Measurements from ENCODE around the gene WEE2. TPM values are rescaled to one million over a fixed set of nuclear protein-coding genes. Genes with fewer than 3 reads are reported as not detected.
"Not testable (repeated sequence)": the region's sequence is repeated elsewhere in the genome, so short reads cannot be mapped to it uniquely, and the experiment has no call there.

Gene WEE2
- total and polyA plus RNA-seq, 8 donors: 0.23 to 0.64 (median 0.44) TPM; not detected in 2

DNA sequence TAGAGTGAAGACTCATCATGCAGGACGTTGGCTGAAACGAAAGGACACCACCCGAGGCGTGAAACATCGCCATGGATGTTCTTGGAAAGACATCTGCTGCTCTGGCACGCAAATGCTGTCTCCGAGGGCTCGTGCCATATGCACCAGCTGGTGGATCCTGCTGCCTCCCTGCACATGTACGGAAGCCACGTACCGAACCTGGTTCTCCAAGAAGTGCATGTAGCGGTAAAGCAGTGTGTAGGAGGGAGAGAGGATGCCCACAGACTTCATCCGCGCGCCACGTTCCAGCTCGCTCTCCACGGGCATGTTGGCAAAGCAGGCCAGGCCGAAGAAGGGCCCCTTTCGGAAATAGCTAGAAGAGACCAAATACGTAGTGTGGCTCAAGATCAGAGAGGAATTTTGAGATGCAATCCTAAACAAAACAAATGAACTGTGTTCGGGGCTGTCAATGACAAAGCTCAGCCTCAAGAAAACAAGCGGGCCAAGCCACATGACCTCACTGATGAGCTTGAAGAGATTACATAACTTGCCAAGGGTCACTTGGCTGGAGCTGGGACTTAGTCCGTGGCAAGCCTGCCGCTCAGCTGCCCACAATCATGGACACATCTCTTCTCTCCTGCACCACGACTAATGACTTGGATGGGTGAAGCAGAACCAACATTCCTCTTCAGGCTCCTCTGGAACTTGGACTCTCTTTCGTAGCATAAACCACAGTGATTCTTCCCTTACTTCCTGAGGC, 22.7 kb upstream of the WEE2 start:
- Histone ChIP-seq H3K27ac (peak overlapping the region; percentile 11 to 48), H3K36me3 (peaks cover 0 to 38% of the 10 kb centered on the region in 2 donors), H3K4me3 (no peak overlapping the region), H3K27me3 (no peaks in the 10 kb centered on the region), H3K9me3 (no peaks in the 10 kb centered on the region), H3K4me1 (no peaks in the 10 kb centered on the region)
- ATAC-seq: peak; percentile 56
- TF ChIP-seq, protein P1, sequence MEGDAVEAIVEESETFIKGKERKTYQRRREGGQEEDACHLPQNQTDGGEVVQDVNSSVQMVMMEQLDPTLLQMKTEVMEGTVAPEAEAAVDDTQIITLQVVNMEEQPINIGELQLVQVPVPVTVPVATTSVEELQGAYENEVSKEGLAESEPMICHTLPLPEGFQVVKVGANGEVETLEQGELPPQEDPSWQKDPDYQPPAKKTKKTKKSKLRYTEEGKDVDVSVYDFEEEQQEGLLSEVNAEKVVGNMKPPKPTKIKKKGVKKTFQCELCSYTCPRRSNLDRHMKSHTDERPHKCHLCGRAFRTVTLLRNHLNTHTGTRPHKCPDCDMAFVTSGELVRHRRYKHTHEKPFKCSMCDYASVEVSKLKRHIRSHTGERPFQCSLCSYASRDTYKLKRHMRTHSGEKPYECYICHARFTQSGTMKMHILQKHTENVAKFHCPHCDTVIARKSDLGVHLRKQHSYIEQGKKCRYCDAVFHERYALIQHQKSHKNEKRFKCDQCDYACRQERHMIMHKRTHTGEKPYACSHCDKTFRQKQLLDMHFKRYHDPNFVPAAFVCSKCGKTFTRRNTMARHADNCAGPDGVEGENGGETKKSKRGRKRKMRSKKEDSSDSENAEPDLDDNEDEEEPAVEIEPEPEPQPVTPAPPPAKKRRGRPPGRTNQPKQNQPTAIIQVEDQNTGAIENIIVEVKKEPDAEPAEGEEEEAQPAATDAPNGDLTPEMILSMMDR (IDR thresholded peaks at IDR 0.05): no peak
- DNase-seq: peak in 2 of 4 donors; percentile 85 to 91
- intact Hi-C loops (cut with DNase I): no loop called here

- H3K36me3 ChIP-seq: peaks cover 0 to 35% of the 10 kb centered on the region in 2 donors
- no peak for ATAC-seq
- no peak overlapping the region for H3K27ac ChIP-seq
- intact Hi-C loops (cut with DNase I): no loop called here
- H3K27me3 ChIP-seq: no peaks in the 10 kb centered on the region
- H3K9me3 ChIP-seq: no peaks in the 10 kb centered on the region
- TF ChIP-seq, protein P1 (IDR thresholded peaks at IDR 0.05): no peak
- no peak for DNase-seq
- H3K4me3 ChIP-seq: no peak overlapping the region
- H3K4me1 ChIP-seq: no peaks in the 10 kb centered on the region
Observed at GRCh38 chr7:141686074-141686473, 22.1 kb upstream of the WEE2 start.

- Histone ChIP-seq H3K27me3 (no peaks in the 10 kb centered on the region), H3K9me3 (no peaks in the 10 kb centered on the region), H3K4me1 (no peaks in the 10 kb centered on the region), H3K27ac (no peak overlapping the region), H3K4me3 (no peak overlapping the region), H3K36me3 (peaks cover 0 to 34% of the 10 kb centered on the region in 2 donors)
- ATAC-seq (no peak), DNase-seq (no peak)
- TF ChIP-seq, protein P1 (IDR thresholded peaks at IDR 0.05): no peak
- intact Hi-C loops (cut with DNase I): no loop called here
Observed at GRCh38 chr7:141686670-141687069, 21.5 kb upstream of the WEE2 start.

GRCh38 chr7:141688043-141688442, 20.1 kb upstream of the WEE2 start:
- H3K36me3 ChIP-seq: peaks cover 0 to 31% of the 10 kb centered on the region in 2 donors
- no peaks in the 10 kb centered on the region for H3K27me3 ChIP-seq
- no peak for DNase-seq
- intact Hi-C loops (cut with DNase I): no loop called here
- no peaks in the 10 kb centered on the region for H3K9me3 ChIP-seq
- no peak for ATAC-seq
- TF ChIP-seq, protein P1 (IDR thresholded peaks at IDR 0.05): no peak
- H3K27ac ChIP-seq: no peak overlapping the region
- H3K4me3 ChIP-seq: no peak overlapping the region
- no peaks in the 10 kb centered on the region for H3K4me1 ChIP-seq

GRCh38 chr7:141689072-141689825, 18.9 kb upstream of the WEE2 start:
- H3K36me3 ChIP-seq: peaks cover 0 to 21% of the 10 kb centered on the region in 2 donors
- ATAC-seq; H3K27me3 ChIP-seq; H3K27ac ChIP-seq; intact Hi-C loops (cut with DNase I); H3K9me3 ChIP-seq; DNase-seq; H3K4me3 ChIP-seq; H3K4me1 ChIP-seq: not testable (repeated sequence)

Measured in left lung (tissue), 10 donors.